Left ventricle myocardium inferior (tissue), 1 donor: ENCODE measurements around the gene CORO2B. TPM values are rescaled to one million over a fixed set of nuclear protein-coding genes. Genes with fewer than 3 reads are reported as not detected.
A peak's percentile ranks its signal among the peaks of the same experiment; 100 is the strongest.

Experiments
- DNase-seq: peaks from one replicate; pipeline ENCODE4 v3.0.0-alpha.2; 2020
- H3K27ac ChIP-seq: fragments of 200-600 bp; replicated peaks from 2 replicates; pipeline ENCODE4 v1.8.0; 2021
- H3K27me3 ChIP-seq: fragments of 200-600 bp; 2 replicates; pipeline ENCODE4 v1.8.0; 2021; ENCODE audit warnings: low read depth
- H3K36me3 ChIP-seq: fragments of 200-600 bp; 2 replicates; pipeline ENCODE4 v1.8.0; 2021
- H3K4me1 ChIP-seq: fragments of 200-600 bp; 2 replicates; pipeline ENCODE4 v1.8.0; 2021
- H3K4me3 ChIP-seq: fragments of 200-600 bp; 2 replicates; pipeline ENCODE4 v1.8.0; 2021; ENCODE audit warnings: mild to moderate bottlenecking, moderate library complexity
- H3K9me3 ChIP-seq: fragments of 200-600 bp; replicated peaks from 2 replicates; pipeline ENCODE4 v1.8.0; 2021
- intact Hi-C: fragments of 100-400 bp; cut with micrococcal nuclease; formaldehyde crosslinking; loops from one replicate; pipeline ENCODE4 v1.11.0; 2022
- total RNA-seq: library from RNA; stranded (reverse); fragmentation: NEBNext Ultra II Directional; extraction: Animal tissue kit (Norgen Biotek cat#: 25700); gene quantifications from one replicate; pipeline ENCODE4 v1.2.1, GENCODE V29; 2021
- TF ChIP-seq, protein P1 (sequence below): fragments of 200-600 bp; IDR thresholded peaks from 2 replicates; pipeline ENCODE4 v1.8.0; 2021; ENCODE audit warnings: antibody characterized with exemption, mild to moderate bottlenecking, borderline replicate concordance
- donor health status: DM: no; HTN: yes; CAD: no; lungs with severe emphysema.

The CORO2B gene
- total RNA-seq, 1 donor from 2014 or later = 5.0 TPM

DNA sequence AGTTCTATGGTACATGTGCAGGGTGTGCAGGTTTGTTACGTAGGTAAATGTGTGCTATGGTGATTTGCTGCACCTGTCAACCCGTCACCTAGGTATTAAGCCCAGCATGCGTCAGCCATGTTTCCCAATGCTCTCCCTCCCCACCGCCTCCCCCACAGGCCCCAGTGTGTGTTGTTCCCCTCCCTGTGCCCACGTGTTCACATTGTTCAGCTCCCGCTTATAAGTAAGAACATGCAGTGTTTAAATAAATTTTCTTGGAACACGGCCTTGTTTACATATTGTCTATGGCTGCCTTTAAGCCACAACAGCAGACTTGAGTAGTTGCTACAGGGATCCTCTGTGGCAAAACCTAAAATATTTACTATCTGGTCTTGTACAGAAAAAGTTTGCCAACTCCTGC is 41.3 kb upstream of the CORO2B start:
- H3K4me1 ChIP-seq = peaks cover under 1% of the 10 kb centered on the region
- H3K36me3 ChIP-seq = no peaks in the 10 kb centered on the region
- H3K9me3 ChIP-seq = peaks cover 15% of the 10 kb centered on the region
- intact Hi-C loops = no loop called here
- no peak for DNase-seq
- TF ChIP-seq, protein P1, sequence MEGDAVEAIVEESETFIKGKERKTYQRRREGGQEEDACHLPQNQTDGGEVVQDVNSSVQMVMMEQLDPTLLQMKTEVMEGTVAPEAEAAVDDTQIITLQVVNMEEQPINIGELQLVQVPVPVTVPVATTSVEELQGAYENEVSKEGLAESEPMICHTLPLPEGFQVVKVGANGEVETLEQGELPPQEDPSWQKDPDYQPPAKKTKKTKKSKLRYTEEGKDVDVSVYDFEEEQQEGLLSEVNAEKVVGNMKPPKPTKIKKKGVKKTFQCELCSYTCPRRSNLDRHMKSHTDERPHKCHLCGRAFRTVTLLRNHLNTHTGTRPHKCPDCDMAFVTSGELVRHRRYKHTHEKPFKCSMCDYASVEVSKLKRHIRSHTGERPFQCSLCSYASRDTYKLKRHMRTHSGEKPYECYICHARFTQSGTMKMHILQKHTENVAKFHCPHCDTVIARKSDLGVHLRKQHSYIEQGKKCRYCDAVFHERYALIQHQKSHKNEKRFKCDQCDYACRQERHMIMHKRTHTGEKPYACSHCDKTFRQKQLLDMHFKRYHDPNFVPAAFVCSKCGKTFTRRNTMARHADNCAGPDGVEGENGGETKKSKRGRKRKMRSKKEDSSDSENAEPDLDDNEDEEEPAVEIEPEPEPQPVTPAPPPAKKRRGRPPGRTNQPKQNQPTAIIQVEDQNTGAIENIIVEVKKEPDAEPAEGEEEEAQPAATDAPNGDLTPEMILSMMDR = no peak
- no peaks in the 10 kb centered on the region for H3K27me3 ChIP-seq
- H3K4me3 ChIP-seq = no peak overlapping the region
- no peak overlapping the region for H3K27ac ChIP-seq

DNA sequence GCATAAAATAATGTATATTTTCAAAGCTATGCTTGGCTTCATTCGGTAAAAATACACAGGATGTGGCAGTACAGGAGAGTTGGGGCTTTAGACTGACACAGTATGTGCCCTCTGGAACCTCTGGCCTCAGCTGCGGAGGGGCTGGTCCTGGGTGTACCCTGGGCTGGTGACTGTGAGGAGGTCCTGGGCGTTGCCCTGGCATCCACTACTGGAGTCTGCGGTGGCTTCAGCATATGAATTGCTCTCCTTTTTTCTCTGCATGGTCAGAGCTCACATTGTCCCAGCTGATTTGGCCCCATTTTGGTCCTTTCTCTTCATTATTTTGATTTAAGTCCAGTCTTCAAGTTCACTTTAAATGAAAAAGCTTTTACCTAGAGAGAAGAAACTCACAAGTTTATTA is 40.5 kb upstream of the CORO2B start:
- Histone ChIP-seq H3K4me3 (no peak overlapping the region), H3K9me3 (peaks cover 7% of the 10 kb centered on the region), H3K27ac (no peak overlapping the region), H3K4me1 (peaks cover 8% of the 10 kb centered on the region), H3K27me3 (no peaks in the 10 kb centered on the region), H3K36me3 (no peaks in the 10 kb centered on the region)
- intact Hi-C loops = no loop called here
- DNase-seq = no peak
- TF ChIP-seq, protein P1 = no peak

DNA sequence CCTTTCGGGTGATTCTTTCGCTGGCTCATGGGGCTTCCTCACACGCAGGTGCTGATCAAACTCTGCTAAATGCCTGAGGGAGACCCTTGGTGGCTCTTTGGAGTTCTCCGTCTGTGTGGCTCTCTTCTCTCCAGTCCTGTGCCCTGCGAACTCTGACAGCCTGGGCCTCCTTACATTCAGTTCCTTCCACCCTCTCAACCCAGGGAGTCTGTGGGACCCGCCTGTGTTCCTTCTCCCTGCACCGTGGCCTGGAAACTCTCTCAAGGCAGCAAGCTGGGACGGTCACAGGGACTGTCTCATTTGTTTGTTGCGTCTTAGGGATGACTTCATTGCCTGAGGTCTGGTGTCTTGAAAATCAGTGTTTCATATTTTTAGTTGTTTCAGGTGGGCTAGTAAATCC is 37.0 kb upstream of the CORO2B start:
- H3K27me3 ChIP-seq = no peaks in the 10 kb centered on the region
- intact Hi-C loops = no loop called here
- H3K4me1 ChIP-seq = peaks cover 18% of the 10 kb centered on the region
- no peak overlapping the region for H3K27ac ChIP-seq
- no peak for DNase-seq
- H3K9me3 ChIP-seq = peaks cover 7% of the 10 kb centered on the region
- no peaks in the 10 kb centered on the region for H3K36me3 ChIP-seq
- H3K4me3 ChIP-seq = no peak overlapping the region
- TF ChIP-seq, protein P1 = no peak

DNA sequence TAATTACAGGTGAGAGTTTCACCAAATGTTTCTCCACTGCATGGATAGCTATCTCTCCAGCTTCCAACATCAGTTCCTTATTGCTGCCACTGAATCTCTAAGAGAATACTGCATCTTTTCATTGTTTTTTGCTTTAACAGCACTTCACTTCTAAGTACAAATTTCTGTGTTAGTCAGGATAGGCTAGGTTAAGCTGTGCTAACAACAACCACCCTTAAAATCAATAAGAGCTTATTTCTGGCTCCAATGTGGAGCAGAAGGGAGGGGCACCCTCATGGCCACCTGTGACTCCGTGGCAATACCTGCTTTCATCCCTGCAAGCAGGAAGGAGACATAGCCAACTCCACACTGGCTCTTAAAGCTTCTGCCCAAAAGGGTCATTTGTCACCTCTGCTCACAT is 36.4 kb upstream of the CORO2B start:
- intact Hi-C loops = no loop called here
- TF ChIP-seq, protein P1 = no peak
- Histone ChIP-seq H3K4me3 (no peak overlapping the region), H3K9me3 (peaks cover 7% of the 10 kb centered on the region), H3K36me3 (no peaks in the 10 kb centered on the region), H3K27me3 (no peaks in the 10 kb centered on the region), H3K4me1 (peaks cover 18% of the 10 kb centered on the region), H3K27ac (peak overlapping the region; percentile 45)
- no peak for DNase-seq

DNA sequence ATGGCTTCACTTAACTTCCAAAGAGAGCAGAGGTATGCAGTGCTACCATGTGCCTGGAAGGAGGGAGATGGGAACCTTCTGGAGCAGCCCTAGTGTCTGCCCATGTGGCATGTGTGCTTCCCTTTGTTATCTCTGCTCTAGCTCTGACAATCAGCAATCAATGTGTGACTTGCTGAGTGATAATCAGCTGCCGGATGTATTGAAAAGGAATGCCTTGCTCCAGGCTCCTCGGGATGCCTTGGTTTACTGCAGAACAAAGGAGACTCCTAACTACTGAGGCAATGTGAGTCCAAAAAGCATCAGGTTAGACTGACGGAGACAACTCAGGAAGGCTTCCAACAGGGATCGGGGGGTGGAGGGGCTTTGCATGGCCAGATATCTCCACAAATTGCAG is 36.0 kb upstream of the CORO2B start:
- H3K27ac ChIP-seq = peak overlapping the region; percentile 45
- H3K9me3 ChIP-seq = peaks cover 7% of the 10 kb centered on the region
- no peak overlapping the region for H3K4me3 ChIP-seq
- H3K27me3 ChIP-seq = no peaks in the 10 kb centered on the region
- intact Hi-C loops = no loop called here
- H3K4me1 ChIP-seq = peaks cover 18% of the 10 kb centered on the region
- H3K36me3 ChIP-seq = no peaks in the 10 kb centered on the region
- TF ChIP-seq, protein P1 = no peak
- no peak for DNase-seq
